Stimulated activated CD8-positive, alpha-beta memory T cell treated with anti-CD3 and anti-CD28 coated beads, Interleukin-2, amount 100 ng/mL, for 48 hours (primary cell): ENCODE data around the gene KDM4F.

Experiments used
- DNase-seq, 2 donors: peaks; one replicate each; pipeline ENCODE4 v3.0.0-alpha.2; 2020; ENCODE audit warnings: low read depth in 2 of 2

Gene KDM4F

GRCh38 chr11:95065336-95065735 is 16.1 kb downstream of the KDM4F start:
- no peak for DNase-seq

GRCh38 chr11:95066716-95067038 is 17.5 kb downstream of the KDM4F start, which contains the start of gene SRSF8:
TSS of gene SRSF8 (plus strand) at chr11:95066919. CDS start at chr11:95067227, 308 bp downstream.
- DNase-seq = no peak

- peak; percentile 63 to 66 for DNase-seq
Measured at GRCh38 chr11:95067039-95067840, 18.0 kb downstream of the KDM4F start.

GRCh38 chr11:95067841-95068219 is 18.6 kb downstream of the KDM4F start:
- DNase-seq = peak in 1 of 2 donors; percentile 18

- DNase-seq = peak; percentile 35 to 43
Measured at GRCh38 chr11:95068549-95068948, 19.3 kb downstream of the KDM4F start.

GRCh38 chr11:95070471-95070870 is 21.2 kb downstream of the KDM4F start:
- DNase-seq = no peak

GRCh38 chr11:95072948-95073347 is 23.7 kb downstream of the KDM4F start:
- DNase-seq = no peak

- DNase-seq = no peak
Measured at GRCh38 chr11:95074792-95075563, 25.8 kb downstream of the KDM4F start.

- no peak for DNase-seq
Measured at GRCh38 chr11:95076416-95076815, 27.2 kb downstream of the KDM4F start.

- DNase-seq = no peak
Measured at GRCh38 chr11:95076981-95077380, 27.8 kb downstream of the KDM4F start.

- no peak for DNase-seq
Measured at GRCh38 chr11:95078526-95078925, 29.3 kb downstream of the KDM4F start.

- no peak for DNase-seq
Measured at GRCh38 chr11:95081010-95081409, 31.8 kb downstream of the KDM4F start.

GRCh38 chr11:95081412-95081811 is 32.2 kb downstream of the KDM4F start:
- DNase-seq = no peak

- no peak for DNase-seq
Measured at GRCh38 chr11:95082576-95083001, 33.4 kb downstream of the KDM4F start.

- DNase-seq = peak; percentile 20 to 35
Measured at GRCh38 chr11:95084509-95084908, 35.3 kb downstream of the KDM4F start.

- DNase-seq = no peak
Measured at GRCh38 chr11:95085117-95085816, 36.0 kb downstream of the KDM4F start.

- no peak for DNase-seq
Measured at GRCh38 chr11:95086151-95086550, 36.9 kb downstream of the KDM4F start.

GRCh38 chr11:95086836-95087570 is 37.8 kb downstream of the KDM4F start:
- DNase-seq = no peak

- DNase-seq = no peak
Measured at GRCh38 chr11:95088946-95089619, 39.9 kb downstream of the KDM4F start.

GRCh38 chr11:95089620-95090542 is 40.7 kb downstream of the KDM4F start, which contains the start of gene ENDOD1:
TSS of gene ENDOD1 (plus strand) at chr11:95089846. CDS start at chr11:95089928, 82 bp downstream.
- DNase-seq = peak; percentile 74
